ENCODE results near the gene TBC1D8B.

DNA sequence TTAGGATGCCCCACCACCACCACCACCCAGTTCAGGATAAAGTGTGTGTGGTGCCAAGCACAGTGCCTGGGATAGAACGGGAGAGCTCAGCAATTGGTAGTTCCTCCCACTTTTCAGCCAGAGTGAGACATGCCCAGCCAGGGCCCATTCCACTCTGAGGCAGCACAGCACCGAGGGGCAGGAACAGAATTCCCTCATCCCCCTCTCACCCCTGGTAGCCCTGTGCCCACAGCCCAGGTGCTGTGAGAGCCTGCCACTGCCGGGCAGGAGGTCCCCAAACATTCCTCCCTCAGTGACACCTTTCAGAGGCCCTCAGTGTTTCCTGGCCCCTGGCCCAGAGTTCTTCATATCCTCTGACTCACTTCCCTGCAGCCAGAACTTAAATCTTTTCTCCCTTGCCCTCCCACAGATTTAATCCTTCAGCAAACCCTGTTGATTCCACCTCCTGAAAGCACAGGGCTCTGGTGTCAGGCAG is 92.5 kb downstream of the TBC1D8B start:
- TF ChIP-seq, protein P1, sequence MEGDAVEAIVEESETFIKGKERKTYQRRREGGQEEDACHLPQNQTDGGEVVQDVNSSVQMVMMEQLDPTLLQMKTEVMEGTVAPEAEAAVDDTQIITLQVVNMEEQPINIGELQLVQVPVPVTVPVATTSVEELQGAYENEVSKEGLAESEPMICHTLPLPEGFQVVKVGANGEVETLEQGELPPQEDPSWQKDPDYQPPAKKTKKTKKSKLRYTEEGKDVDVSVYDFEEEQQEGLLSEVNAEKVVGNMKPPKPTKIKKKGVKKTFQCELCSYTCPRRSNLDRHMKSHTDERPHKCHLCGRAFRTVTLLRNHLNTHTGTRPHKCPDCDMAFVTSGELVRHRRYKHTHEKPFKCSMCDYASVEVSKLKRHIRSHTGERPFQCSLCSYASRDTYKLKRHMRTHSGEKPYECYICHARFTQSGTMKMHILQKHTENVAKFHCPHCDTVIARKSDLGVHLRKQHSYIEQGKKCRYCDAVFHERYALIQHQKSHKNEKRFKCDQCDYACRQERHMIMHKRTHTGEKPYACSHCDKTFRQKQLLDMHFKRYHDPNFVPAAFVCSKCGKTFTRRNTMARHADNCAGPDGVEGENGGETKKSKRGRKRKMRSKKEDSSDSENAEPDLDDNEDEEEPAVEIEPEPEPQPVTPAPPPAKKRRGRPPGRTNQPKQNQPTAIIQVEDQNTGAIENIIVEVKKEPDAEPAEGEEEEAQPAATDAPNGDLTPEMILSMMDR (IDR thresholded peaks at IDR 0.05) = no peak
- no peak for TF ChIP-seq POLR2A (IDR thresholded peaks at IDR 0.05)

All from lower leg skin (tissue), 3 donors.